ENCODE data around the gene NFIX.

The NFIX gene

DNA sequence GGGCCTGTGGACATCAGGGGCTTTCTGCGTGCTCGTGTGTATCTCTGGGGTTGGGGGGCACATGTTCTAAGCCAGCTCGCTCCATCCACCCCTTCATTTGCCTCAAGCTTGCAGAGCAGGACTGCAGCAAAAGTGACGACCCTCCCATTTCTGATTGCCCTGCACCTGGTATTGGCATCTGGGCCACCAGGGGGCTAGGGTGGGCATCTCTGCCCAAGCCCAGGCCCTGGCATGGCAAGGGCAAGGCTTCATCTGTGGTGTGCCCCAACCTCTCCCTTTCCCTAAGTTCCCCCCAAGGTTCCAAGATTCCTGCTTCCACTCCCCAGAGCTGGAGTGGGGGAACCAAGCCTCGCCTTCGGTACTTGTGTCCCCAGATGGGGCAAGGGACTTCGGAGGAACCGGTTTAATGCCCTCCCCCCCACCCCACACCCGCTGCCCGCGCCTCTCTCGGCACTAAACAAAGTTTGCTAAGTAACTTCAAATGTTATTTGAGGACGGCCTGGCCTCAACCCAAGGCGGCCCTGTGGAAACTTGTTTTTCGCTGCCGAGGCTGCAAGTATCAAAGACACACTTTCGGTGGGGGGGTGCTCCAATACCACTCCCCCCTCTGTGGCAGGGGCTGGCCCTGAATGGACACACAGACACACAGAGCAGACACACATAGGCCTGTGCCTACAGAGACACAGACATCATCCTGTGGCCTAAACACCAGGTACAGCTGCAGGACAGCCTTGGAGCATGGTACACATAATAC lies 12.2 kb downstream of the NFIX start:
- DNase-seq (ENCODE audit: low read depth in 1 of 2, low spot score in 1 of 2): no peak

- DNase-seq (ENCODE audit: low read depth in 1 of 2, low spot score in 1 of 2): no peak
Observed at GRCh38 chr19:13008926-13009787, 13.9 kb downstream of the NFIX start.

- no peak for DNase-seq (ENCODE audit: low read depth in 1 of 2, low spot score in 1 of 2)
Observed at GRCh38 chr19:13010038-13010991, 15.0 kb downstream of the NFIX start.

DNA sequence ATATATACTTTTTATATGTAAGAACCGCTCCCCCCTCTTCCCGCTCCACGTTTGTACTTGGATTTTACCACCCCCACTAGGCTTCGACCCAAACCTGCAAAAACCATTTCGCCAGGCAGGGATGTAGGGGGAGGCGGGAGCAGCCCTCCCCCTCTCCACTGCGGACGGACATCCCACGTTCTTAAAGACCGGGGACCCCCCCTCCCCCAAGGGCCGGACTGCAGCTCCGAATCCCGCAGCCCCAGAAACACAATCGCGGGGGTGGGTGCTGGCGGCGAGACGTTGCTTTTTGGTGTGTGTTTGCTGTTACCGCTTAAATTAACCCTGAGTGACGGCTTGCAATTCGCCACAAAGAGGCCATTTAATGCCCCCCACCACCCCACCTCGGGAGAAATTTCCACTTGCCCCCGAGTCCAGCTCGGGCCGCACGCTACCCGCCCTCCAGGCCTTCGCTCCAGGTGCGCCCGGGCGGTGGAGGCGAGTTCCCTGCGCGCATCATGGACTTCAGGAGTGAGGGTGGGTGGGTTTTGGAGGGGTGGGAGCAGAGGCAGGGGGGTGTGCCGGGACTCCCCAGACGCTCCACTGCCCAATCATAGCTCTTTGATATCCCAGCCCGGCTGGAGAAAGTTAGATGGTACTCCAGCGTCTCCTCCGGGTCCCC lies 15.8 kb downstream of the NFIX start:
- no peak for DNase-seq (ENCODE audit: low read depth in 1 of 2, low spot score in 1 of 2)

GRCh38 chr19:13011653-13012389 lies 16.5 kb downstream of the NFIX start:
- no peak for DNase-seq (ENCODE audit: low read depth in 1 of 2, low spot score in 1 of 2)

DNA sequence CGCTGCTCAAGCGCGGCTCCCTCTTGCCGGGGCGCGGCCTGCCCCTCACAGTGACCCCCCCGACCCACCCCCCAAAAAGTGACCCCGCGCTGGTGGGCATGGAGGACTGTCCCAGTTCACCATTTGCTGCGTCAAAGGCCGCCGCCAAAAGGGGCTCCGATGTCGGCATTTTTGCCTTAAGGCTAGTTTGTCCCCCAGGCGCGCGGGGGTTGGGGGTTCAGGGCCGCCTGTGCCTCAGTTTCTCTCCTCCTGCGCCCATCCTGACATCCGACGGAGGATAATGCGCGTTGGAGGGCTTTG lies 17.1 kb downstream of the NFIX start:
- DNase-seq (ENCODE audit: low read depth in 1 of 2, low spot score in 1 of 2): no peak

GRCh38 chr19:13012690-13013608 lies 17.7 kb downstream of the NFIX start:
- no peak for DNase-seq (ENCODE audit: low read depth in 1 of 2, low spot score in 1 of 2)

DNA sequence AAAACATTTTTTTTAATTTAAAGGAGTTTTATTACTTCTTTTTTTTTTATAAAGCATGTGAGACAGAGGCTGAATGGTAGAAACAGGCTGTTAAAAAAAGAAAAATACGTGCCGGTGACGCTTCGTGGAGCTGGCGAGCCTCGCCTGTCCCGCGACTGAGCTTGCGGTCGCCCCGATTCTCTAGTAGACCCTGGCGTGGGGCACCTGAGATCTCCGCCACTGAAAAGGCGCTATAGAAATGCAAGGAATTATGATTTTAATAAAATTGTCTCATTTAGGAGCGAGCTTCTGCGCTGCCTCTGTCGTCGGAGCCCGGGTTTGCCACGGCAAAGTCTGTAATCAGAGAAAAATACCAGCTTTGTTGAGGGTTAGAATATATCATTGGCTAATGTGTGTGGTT lies 18.4 kb downstream of the NFIX start:
- no peak for DNase-seq (ENCODE audit: low read depth in 1 of 2, low spot score in 1 of 2)

DNA sequence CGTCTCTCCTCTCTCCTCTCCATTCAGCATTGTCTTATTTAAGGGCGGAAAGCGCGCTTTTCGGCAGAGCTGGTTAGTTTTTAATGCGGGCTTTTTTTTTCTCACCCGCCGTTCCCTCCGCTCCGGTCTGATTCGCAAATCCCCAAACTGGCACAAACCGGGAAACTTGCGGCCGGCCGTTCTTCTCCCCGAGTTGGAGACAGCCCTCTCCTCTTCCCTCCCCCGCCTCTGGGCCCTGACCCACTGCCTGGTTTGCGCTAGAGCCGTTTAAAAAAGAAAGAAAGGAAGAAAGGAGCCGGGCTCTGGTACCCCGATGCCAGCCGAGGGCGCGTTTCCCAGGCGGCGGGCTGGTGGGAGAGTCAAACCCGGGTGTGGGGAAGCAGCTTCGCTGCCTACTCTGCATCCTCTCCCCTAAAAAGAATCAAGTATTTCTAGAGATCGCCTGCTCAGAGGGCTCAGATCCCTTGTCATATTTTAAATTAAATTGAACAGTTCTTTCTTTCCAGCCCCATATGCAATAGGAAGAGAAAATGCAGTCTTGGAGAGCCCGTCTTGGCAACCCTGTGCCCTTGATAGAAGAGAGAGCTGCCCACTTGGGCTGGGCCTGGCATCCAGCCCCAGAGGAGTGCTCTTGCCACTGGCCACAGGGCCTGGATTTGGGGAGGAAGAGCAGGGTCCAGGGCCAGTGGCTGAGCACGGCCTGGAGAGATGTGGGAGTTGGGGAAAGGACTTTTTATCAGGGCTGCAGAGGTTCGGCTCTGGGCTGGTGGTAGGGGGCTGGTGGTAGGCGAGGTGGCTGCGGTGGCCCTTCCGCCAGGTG lies 19.0 kb downstream of the NFIX start:
- no peak for DNase-seq (ENCODE audit: low read depth in 1 of 2, low spot score in 1 of 2)

GRCh38 chr19:13014921-13015280 lies 19.6 kb downstream of the NFIX start:
- DNase-seq (ENCODE audit: low read depth in 1 of 2, low spot score in 1 of 2): no peak

- no peak for DNase-seq (ENCODE audit: low read depth in 1 of 2, low spot score in 1 of 2)
Observed at GRCh38 chr19:13015361-13016223, 20.3 kb downstream of the NFIX start.

GRCh38 chr19:13016245-13016627 lies 21.0 kb downstream of the NFIX start:
- no peak for DNase-seq (ENCODE audit: low read depth in 1 of 2, low spot score in 1 of 2)

GRCh38 chr19:13016628-13017305 lies 21.5 kb downstream of the NFIX start:
- no peak for DNase-seq (ENCODE audit: low read depth in 1 of 2, low spot score in 1 of 2)

DNA sequence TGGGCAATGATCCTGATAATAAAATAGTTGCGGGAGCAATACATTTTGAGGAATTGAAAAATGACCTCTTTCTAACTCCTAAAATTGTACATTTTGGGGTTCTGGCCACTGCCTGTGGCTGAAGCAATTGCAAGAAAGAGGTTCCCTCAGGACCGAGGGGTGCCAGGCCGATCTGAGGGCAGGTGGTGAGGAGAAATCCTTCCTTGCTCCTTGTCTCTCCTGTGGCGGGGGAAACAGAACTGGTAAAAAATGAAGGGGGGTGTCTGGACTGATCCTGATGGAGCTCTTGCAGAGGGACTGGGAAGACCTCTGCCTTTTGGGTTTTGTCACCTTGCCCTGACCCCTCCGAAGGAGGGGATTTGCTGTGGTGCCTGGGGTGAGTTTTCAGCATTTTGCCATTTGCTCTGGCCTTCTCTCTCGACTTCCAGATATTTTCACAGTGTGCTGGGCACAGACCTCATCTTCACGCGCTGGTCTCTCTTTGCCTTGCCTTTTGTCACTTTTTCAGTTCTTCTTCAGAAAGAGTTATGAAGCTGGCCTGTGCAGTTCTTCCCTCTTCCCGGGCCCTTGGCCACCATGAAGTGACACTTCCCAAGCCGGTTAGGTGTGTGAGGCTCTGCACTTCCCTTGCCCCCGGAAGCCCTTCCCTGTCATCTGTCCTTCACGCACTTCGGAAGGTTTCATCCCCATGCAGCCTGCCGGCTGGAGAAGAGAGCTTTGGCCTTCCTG lies 22.2 kb downstream of the NFIX start:
- DNase-seq (ENCODE audit: low read depth in 1 of 2, low spot score in 1 of 2): no peak

- DNase-seq (ENCODE audit: low read depth in 1 of 2, low spot score in 1 of 2): no peak
Observed at GRCh38 chr19:13018035-13018914, 23.0 kb downstream of the NFIX start.

Data from stimulated activated CD4-positive, alpha-beta T cell treated with anti-CD3 and anti-CD28 coated beads, Interleukin-15, amount 100 ng/mL, for 1 hour (primary cell).